KMS-11 (cell line): ENCODE data around the gene ZNG1A.

ENCODE experiments used
- H2AFZ ChIP-seq: fragments of 200-600 bp; sonication (generic); 2 replicates; pipeline ENCODE4 v1.6.1; 2016; ENCODE audit warnings: antibody characterized with exemption, mixed run types, low read depth
- H3K27ac ChIP-seq: fragments of 200-600 bp; sonication (generic); 2 replicates; pipeline ENCODE4 v1.6.1; 2016; ENCODE audit warnings: mild to moderate bottlenecking, mixed run types
- H3K27me3 ChIP-seq: fragments of 200-600 bp; sonication (generic); 2 replicates; pipeline ENCODE4 v1.6.1; 2017; ENCODE audit warnings: mild to moderate bottlenecking, low read depth, mixed run types, moderate library complexity; ENCODE audit not compliant: insufficient read depth
- H3K36me3 ChIP-seq: fragments of 200-600 bp; sonication (generic); 2 replicates; pipeline ENCODE4 v1.6.1; 2017; ENCODE audit warnings: mild to moderate bottlenecking, mixed run types; ENCODE audit not compliant: insufficient read depth
- H3K4me1 ChIP-seq: fragments of 200-600 bp; sonication (generic); 2 replicates; pipeline ENCODE4 v1.6.1; 2016; ENCODE audit warnings: mild to moderate bottlenecking, low read depth, mixed run types; ENCODE audit not compliant: poor library complexity, severe bottlenecking
- H3K4me2 ChIP-seq: fragments of 200-600 bp; sonication (generic); 2 replicates; pipeline ENCODE4 v1.7.0; 2016; ENCODE audit warnings: mild to moderate bottlenecking, mixed run types
- H3K4me3 ChIP-seq: fragments of 200-600 bp; sonication (generic); IDR thresholded peaks from 2 replicates; pipeline ENCODE4 v1.6.1; 2017; ENCODE audit warnings: low read depth, low read length, mixed read lengths; ENCODE audit not compliant: insufficient read depth
- H3K79me2 ChIP-seq: fragments of 200-600 bp; sonication (generic); 2 replicates; pipeline ENCODE4 v1.6.1; 2016; ENCODE audit warnings: low read depth, mixed run types; ENCODE audit not compliant: insufficient read depth
- H3K9ac ChIP-seq: fragments of 200-600 bp; sonication (generic); 2 replicates; pipeline ENCODE4 v1.6.1; 2016; ENCODE audit warnings: mild to moderate bottlenecking, mixed run types
- H4K20me1 ChIP-seq: fragments of 200-600 bp; sonication (generic); 2 replicates; pipeline ENCODE4 v1.6.1; 2016; ENCODE audit warnings: mild to moderate bottlenecking, mixed run types; ENCODE audit not compliant: insufficient read depth
- CTCF ChIP-seq: fragments of 200-600 bp; sonication (generic); conservative IDR thresholded peaks from 2 replicates; pipeline ENCODE4 v1.6.1; 2017; ENCODE audit warnings: low read depth, mild to moderate bottlenecking, antibody characterized with exemption, low read length, moderate library complexity, mixed read lengths

ZNG1A gene

GRCh38 chr9:212297-212696 lies 33.4 kb upstream of the ZNG1A start:
- no peak overlapping the region for H3K4me2 ChIP-seq
- no peak overlapping the region for H3K9ac ChIP-seq
- no peak for TF ChIP-seq CTCF
- no peaks in the 10 kb centered on the region for H3K79me2 ChIP-seq
- peaks cover 6% of the 10 kb centered on the region for H3K4me1 ChIP-seq
- H3K4me3 ChIP-seq, result no peak overlapping the region
- no peaks in the 10 kb centered on the region for H3K36me3 ChIP-seq
- H3K27ac ChIP-seq, result no peak overlapping the region
- no peaks in the 10 kb centered on the region for H3K27me3 ChIP-seq
- H4K20me1 ChIP-seq, result no peaks in the 10 kb centered on the region
- H2AFZ ChIP-seq, result no peak overlapping the region

- Histone ChIP-seq H4K20me1 (no peaks in the 10 kb centered on the region), H3K36me3 (no peaks in the 10 kb centered on the region), H3K4me3 (no peak overlapping the region), H3K27ac (no peak overlapping the region), H3K9ac (no peak overlapping the region), H3K79me2 (no peaks in the 10 kb centered on the region), H3K27me3 (no peaks in the 10 kb centered on the region), H3K4me1 (peaks cover 6% of the 10 kb centered on the region), H2AFZ (no peak overlapping the region), H3K4me2 (no peak overlapping the region)
- TF ChIP-seq CTCF, result no peak
These were observed 32.7 kb upstream of the ZNG1A start for GRCh38 chr9:211557-211956.

GRCh38 chr9:211036-211435 lies 32.2 kb upstream of the ZNG1A start:
- Histone ChIP-seq H4K20me1 (no peaks in the 10 kb centered on the region), H3K4me1 (peaks cover 6% of the 10 kb centered on the region), H2AFZ (no peak overlapping the region), H3K27me3 (no peaks in the 10 kb centered on the region), H3K27ac (no peak overlapping the region), H3K36me3 (no peaks in the 10 kb centered on the region), H3K9ac (no peak overlapping the region), H3K4me2 (no peak overlapping the region), H3K4me3 (no peak overlapping the region), H3K79me2 (no peaks in the 10 kb centered on the region)
- no peak for TF ChIP-seq CTCF

GRCh38 chr9:209143-209758 lies 30.4 kb upstream of the ZNG1A start:
- no peaks in the 10 kb centered on the region for H3K36me3 ChIP-seq
- H2AFZ ChIP-seq, result no peak overlapping the region
- H3K27me3 ChIP-seq, result no peaks in the 10 kb centered on the region
- H3K4me1 ChIP-seq, result no peaks in the 10 kb centered on the region
- no peak overlapping the region for H3K27ac ChIP-seq
- H3K4me3 ChIP-seq, result no peak overlapping the region
- no peak for TF ChIP-seq CTCF
- no peaks in the 10 kb centered on the region for H3K79me2 ChIP-seq
- H3K9ac ChIP-seq, result no peak overlapping the region
- no peak overlapping the region for H3K4me2 ChIP-seq
- no peaks in the 10 kb centered on the region for H4K20me1 ChIP-seq
